Uterus (tissue), 2 donors: ENCODE results near the gene PRR30.

Experiments
- POLR2A ChIP-seq, 2 donors: fragments of 450-650 bp; IDR thresholded peaks; one replicate each; pipeline ENCODE4 v1.6.1; 2016; ENCODE audit warnings: antibody characterized with exemption in 2 of 2, mild to moderate bottlenecking in 1 of 2, moderate library complexity in 1 of 2
- TF ChIP-seq, protein P1 (sequence below), 4 experiments: fragments of 200-600 bp in 2 of 4; fragments of 450-650 bp in 2 of 4; sonication (generic) in 2 of 4; IDR thresholded peaks; one replicate each; pipeline ENCODE4 v1.5.1; 2016 to 2019; ENCODE audit warnings: antibody characterized with exemption in 4 of 4, mild to moderate bottlenecking in 2 of 4, moderate library complexity in 1 of 4

DNA sequence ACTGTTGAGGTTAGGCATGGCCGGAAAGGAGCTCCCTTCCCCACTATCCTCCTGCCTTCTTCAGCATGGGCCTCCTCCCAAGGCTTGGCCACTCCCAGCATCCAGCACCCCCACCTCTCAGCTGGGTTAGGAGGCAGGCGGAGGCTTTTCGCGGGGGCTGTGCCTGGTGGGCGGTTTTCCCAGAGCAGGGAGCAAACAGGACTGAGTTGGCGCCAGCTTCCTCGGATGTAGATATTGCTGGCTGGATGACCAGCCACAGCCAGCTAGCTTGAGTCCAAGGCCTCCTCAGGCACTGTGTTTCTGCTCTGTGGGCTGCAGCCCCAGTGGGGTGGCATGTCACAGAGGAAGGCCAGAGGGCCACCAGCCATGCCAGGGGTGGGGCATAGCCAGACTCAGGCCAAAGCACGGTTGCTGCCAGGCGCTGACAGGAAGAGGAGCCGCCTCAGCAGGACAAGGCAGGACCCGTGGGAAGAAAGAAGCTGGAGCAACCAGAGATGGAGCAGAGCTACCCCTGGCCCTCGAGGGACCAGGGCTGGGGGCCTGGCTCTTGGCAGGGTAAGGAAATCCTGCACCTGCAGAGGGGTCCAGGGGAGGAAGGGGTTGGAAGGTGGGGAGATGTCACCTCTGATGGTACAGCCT is 9.7 kb upstream of the PRR30 start, which contains the start of gene TCF23:
- TF ChIP-seq, protein P1, sequence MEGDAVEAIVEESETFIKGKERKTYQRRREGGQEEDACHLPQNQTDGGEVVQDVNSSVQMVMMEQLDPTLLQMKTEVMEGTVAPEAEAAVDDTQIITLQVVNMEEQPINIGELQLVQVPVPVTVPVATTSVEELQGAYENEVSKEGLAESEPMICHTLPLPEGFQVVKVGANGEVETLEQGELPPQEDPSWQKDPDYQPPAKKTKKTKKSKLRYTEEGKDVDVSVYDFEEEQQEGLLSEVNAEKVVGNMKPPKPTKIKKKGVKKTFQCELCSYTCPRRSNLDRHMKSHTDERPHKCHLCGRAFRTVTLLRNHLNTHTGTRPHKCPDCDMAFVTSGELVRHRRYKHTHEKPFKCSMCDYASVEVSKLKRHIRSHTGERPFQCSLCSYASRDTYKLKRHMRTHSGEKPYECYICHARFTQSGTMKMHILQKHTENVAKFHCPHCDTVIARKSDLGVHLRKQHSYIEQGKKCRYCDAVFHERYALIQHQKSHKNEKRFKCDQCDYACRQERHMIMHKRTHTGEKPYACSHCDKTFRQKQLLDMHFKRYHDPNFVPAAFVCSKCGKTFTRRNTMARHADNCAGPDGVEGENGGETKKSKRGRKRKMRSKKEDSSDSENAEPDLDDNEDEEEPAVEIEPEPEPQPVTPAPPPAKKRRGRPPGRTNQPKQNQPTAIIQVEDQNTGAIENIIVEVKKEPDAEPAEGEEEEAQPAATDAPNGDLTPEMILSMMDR (IDR thresholded peaks at IDR 0.05), result no peak
- TF ChIP-seq POLR2A (IDR thresholded peaks at IDR 0.05), result peak in 1 of 2 donors; percentile 60
